GM19239 (cell line): Measurements from ENCODE around the gene DACH1.

Experiments used
- DNase-seq: peaks from one replicate; pipeline ENCODE4 v3.0.0; 2011; ENCODE audit warnings: low spot score; ENCODE audit not compliant: insufficient read length
- FAIRE-seq: peaks from 2 replicates; lab custom pipeline; 2011; peaks lifted over from hg19 to GRCh38; lab: Jason Lieb, UNC

The DACH1 gene

GRCh38 chr13:71634602-71635443 lies 232.2 kb downstream of the DACH1 start:
- DNase-seq: no peak
- no peak for FAIRE-seq

DNA sequence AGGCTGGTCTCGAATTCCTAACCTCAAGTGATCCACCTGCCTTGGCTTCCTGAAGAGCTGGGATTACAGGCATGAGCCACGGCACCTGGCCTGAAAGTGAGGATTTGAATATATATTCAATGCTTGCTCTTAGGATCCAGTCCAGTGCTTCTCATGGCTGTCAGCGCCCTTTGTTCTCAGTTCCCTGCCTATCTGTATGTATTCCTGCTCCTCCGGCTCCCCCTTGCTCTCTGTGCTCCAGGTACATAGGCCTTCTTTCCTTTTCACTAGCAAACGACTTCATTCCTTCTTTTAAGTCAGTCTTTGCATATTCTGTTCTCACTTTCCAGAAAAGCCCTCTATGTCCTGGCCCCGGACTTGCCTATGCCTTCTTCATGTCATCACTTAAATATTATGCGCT lies 232.8 kb downstream of the DACH1 start:
- FAIRE-seq (no peak), DNase-seq (no peak)

- FAIRE-seq (no peak), DNase-seq (no peak)
Observed at GRCh38 chr13:71632721-71633120, 234.3 kb downstream of the DACH1 start.

DNA sequence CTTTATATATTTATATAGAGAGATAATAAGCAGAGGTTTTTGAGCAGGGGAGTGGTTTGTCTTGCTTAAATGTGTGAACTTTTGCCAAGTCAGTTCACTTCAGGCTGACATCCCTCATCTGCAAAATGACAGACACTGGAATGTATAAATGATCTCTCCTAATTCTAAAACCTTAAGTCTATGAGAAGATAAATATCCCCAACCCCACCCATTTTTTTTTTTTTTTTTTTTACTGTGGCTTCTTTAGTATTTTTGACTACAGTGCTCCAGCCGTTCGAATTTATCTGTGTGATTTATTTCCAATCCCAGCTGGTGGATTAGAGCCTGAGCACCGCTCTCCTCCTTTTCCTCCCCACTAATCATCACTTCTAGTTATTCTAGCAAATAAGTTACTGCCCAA lies 234.8 kb downstream of the DACH1 start:
- FAIRE-seq (no peak), DNase-seq (no peak)

DNA sequence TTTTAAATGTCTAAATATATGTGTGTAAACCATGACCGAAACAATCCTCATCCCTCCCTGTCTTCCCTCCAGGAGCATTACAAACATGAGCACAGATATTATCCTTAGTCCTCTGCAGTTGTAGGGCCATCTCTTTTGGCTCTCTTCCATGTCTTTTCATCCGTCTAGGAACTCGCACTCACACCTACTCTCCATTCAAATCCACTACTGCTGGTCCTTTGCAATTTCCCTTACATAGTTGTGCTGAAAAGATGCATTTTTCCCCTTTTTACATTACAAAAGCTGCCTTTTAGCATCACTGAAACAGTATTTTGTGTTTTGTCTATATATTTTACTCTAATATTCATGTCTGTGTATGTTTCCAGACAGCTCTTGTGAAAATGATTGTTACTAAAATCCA lies 237.8 kb downstream of the DACH1 start:
- FAIRE-seq (no peak), DNase-seq (no peak)

GRCh38 chr13:71626421-71627117 lies 240.4 kb downstream of the DACH1 start:
- DNase-seq (no peak), FAIRE-seq (no peak)

DNA sequence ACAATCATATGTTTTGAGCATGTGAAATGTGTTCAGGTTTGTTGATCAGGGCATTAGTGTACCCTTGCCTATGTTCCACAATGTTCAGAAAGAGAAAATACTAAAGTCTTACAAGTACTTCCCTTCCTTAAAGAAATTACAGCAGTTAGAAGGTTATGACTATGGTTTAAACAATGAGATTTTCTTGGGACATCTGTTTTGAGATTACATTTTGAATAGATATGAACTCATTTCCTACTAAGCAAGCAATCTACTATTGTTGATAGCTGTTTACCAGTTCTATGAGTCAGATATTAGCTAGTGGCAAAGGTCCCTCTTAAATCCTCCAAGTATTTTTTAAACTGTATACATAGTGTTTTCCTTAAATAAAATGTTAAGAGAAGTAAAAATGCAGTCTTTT lies 241.3 kb downstream of the DACH1 start:
- no peak for FAIRE-seq
- no peak for DNase-seq

- DNase-seq (no peak), FAIRE-seq (no peak)
Observed at GRCh38 chr13:71624653-71625600, 242.1 kb downstream of the DACH1 start.

- FAIRE-seq (no peak), DNase-seq (no peak)
Observed at GRCh38 chr13:71621174-71622124, 245.6 kb downstream of the DACH1 start.

GRCh38 chr13:71619096-71619495 lies 247.9 kb downstream of the DACH1 start:
- DNase-seq: no peak
- FAIRE-seq: no peak

GRCh38 chr13:71618159-71618558 lies 248.8 kb downstream of the DACH1 start:
- FAIRE-seq: no peak

DNA sequence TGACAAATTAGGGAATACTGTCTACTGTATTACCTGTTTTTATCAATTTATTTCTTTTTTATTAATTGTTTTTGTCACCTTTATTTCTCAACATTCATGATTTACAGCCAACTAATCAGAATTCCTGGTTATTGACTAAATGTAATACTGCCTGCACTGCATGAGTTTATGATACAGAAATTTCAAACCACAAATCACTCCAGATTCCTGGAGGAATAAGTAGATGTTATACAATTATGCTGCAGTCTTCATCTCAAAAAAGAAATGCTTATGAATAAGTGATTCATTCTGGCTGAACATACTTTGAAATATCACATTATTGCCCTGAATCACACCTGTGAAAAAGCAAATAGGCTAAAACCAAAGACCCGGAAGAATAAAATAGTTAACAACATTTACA lies 249.7 kb downstream of the DACH1 start:
- no peak for FAIRE-seq

More at GRCh38 chr13:71618159-71618558, 248.8 kb downstream of the DACH1 start:
- no peak for DNase-seq

GRCh38 chr13:71613066-71613745 lies 253.8 kb downstream of the DACH1 start:
- no peak for DNase-seq
- FAIRE-seq: no peak

More for the DNA sequence above, 249.7 kb downstream of the DACH1 start:
- DNase-seq: no peak

DNA sequence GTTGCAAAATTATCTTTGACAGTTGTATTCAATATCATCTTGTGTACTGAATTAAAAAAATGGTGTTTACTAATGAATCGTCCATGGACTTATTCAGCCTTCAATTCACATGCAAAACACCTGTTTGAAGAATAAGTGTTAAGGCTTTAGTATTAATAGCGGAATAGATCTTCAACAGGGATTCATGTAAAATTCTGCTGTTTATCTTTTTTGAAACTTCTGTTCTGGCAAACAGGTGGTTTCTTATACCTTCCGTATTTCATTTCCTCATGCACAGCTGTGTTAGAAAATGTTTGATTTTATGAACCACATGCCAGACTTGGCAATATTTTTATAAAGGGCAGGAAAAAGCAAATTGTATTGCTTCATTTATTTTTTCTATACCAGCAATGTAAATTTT lies 255.7 kb downstream of the DACH1 start:
- DNase-seq: no peak

DNA sequence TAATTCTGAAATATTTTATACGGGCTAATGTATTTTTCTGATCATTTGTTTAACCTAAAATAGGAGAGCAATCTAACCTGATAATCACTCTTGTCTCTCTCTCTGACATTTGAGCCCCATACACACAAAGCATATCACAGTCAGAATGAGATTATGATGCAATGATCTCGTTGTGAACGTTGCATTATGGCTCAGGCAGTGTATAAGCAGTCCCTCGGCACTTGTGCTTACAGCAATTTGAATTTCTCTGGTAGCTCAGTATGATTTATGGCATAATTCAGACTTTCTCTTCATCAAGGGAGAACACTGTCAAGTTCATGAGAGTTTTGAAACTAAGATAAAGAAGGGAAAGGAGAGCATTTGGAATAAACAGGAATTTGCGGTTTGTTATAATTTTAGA lies 256.1 kb downstream of the DACH1 start:
- FAIRE-seq (no peak), DNase-seq (no peak)

More for the DNA sequence above, 255.7 kb downstream of the DACH1 start:
- FAIRE-seq: no peak

DNA sequence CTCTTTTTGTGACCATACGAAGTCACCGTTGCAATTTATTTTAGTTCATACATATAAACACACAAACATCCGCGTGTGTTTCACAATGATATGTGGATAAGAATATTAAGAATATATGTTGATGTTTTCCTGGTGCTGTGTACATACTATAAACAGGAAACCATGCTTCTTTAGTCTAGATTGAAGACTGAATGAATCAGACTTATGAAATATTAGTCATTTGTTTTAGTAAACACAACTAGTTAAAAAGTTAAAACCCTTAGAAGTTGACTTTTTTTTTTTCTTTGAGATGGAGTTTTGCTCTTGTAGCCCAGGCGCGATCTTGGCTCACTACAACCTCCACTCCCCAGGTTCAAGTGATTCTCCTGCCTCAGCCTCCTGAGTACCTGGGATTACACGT lies 257.7 kb downstream of the DACH1 start:
- FAIRE-seq (no peak), DNase-seq (no peak)

DNA sequence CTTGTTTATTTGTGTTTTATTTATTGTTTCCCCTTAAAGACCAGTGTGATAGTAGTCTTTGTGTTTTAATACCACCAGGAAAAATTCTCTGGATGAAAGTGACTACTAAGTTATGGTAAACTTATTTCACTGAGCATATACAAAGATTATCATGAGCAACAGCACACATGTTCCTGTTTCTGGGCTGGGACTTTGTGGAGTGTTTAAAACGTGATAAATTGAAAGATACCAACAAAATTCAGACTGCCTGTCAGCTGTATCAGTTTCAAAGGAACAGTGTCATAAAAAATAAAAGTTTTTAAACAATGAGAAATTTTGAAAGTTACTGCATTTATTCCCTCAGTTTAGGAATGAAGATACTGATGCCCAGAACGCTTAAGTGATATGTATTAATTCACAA lies 259.4 kb downstream of the DACH1 start:
- FAIRE-seq (no peak), DNase-seq (no peak)

GRCh38 chr13:71606818-71607217 lies 260.2 kb downstream of the DACH1 start:
- FAIRE-seq (no peak), DNase-seq (no peak)

DNA sequence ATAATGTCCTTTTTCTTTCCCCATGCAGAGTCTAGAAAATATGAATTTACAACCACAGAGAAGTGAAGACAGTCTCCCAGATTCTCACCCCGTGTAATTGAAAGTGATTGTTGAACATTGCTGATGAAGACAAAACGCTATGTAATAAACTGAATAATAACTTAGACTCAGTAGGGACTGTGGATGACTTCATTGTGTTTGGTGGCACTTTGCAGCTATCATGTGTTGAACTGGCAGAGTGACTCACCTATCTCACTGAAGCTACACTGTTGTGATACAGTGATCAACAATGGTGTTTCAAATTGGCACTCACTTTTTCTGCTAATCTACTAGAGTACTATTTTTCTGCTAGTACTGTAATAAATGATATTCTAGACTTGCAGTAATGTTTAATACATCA lies 261.3 kb downstream of the DACH1 start:
- DNase-seq (no peak), FAIRE-seq (no peak)
